H1 (cell line): ENCODE data around the gene DOP1B. TPM values are rescaled to one million over a fixed set of nuclear protein-coding genes. Genes with fewer than 3 reads are reported as not detected.

ENCODE experiments used
- CTCF ChIA-PET: fragments of 300-600 bp; sonication (Branson Sonifier 250); formaldehyde crosslinking; loops from one replicate; lab custom pipeline; 2021; ENCODE audit not compliant: partially characterized antibody; lab: Charles Lee
- POLR2A ChIA-PET: fragments of 300-600 bp; sonication (Branson Sonifier 250); formaldehyde crosslinking; loops from one replicate; lab custom pipeline; 2021; ENCODE audit warnings: inconsistent platforms; ENCODE audit not compliant: partially characterized antibody; lab: Charles Lee
- DNase-seq, 2 experiments: peaks; one replicate each; pipeline versions ENCODE4 v3.0.0 to v3.0.0-alpha.2; 2010 to 2022; ENCODE audit warnings: low spot score in 2 of 2, low read depth in 1 of 2, mixed read lengths in 1 of 2
- FAIRE-seq: peaks from 2 replicates; lab custom pipeline; 2011; peaks lifted over from hg19 to GRCh38; lab: Jason Lieb, UNC
- H2AFZ ChIP-seq: 2 replicates; pipeline ENCODE4 v1.8.1; 2012; ENCODE audit warnings: low read length, inconsistent platforms
- H2AK5ac ChIP-seq: 2 replicates; pipeline ENCODE4 v1.6.1; 2013; ENCODE audit warnings: low read depth, low read length
- H2BK120ac ChIP-seq: replicated peaks from 2 replicates; pipeline ENCODE3; 2013; ENCODE audit warnings: low read depth, low read length, inconsistent platforms
- H2BK12ac ChIP-seq: 2 replicates; pipeline ENCODE4 v1.6.1; 2013; ENCODE audit warnings: low read depth, low read length
- H2BK15ac ChIP-seq: 2 replicates; pipeline ENCODE4 v1.6.1; 2013; ENCODE audit warnings: low read length
- H2BK20ac ChIP-seq: 2 replicates; pipeline ENCODE4 v1.6.1; 2013; ENCODE audit warnings: low read length
- H2BK5ac ChIP-seq: 2 replicates; pipeline ENCODE4 v1.6.1; 2013; ENCODE audit warnings: low read depth, low read length
- H3K14ac ChIP-seq: 2 replicates; pipeline ENCODE4 v1.6.1; 2013; ENCODE audit warnings: inconsistent platforms; ENCODE audit not compliant: insufficient read length
- H3K18ac ChIP-seq: 2 replicates; pipeline ENCODE4 v1.6.1; 2013; ENCODE audit warnings: low read length; ENCODE audit errors: extremely low read depth
- H3K23ac ChIP-seq: 2 replicates; pipeline ENCODE4 v1.6.1; 2013; ENCODE audit warnings: inconsistent platforms; ENCODE audit not compliant: insufficient read length
- H3K23me2 ChIP-seq: 2 replicates; pipeline ENCODE4 v1.6.1; 2013; ENCODE audit warnings: low read depth, low read length
- H3K27ac ChIP-seq: 2 replicates; pipeline ENCODE4 v1.6.1; 2011; ENCODE audit warnings: low read depth, low read length, inconsistent platforms
- H3K27me3 ChIP-seq, 4 experiments: replicated peaks in 1 of 4; 1 replicate in 1 of 4; 2 replicates in 3 of 4; pipeline versions ENCODE4 v1.6.1 to v1.8.1; 2011 to 2013; ENCODE audit warnings: low read length in 3 of 4, mild to moderate bottlenecking in 3 of 4, inconsistent platforms in 2 of 4, mixed read lengths in 2 of 4, moderate library complexity in 1 of 4; ENCODE audit not compliant: control insufficient read depth in 3 of 4, insufficient read depth in 3 of 4; ENCODE audit errors: extremely low read depth in 1 of 4
- H3K36me3 ChIP-seq, 4 experiments: 2 replicates each; pipeline versions ENCODE4 v1.6.1 to v1.8.1; 2011 to 2013; ENCODE audit warnings: mild to moderate bottlenecking in 4 of 4, low read length in 3 of 4, moderate library complexity in 2 of 4, control low read depth in 1 of 4, inconsistent platforms in 1 of 4; ENCODE audit not compliant: insufficient read depth in 4 of 4, control insufficient read depth in 2 of 4
- H3K4ac ChIP-seq: replicated peaks from 2 replicates; pipeline ENCODE3; 2013; ENCODE audit warnings: low read length, low read depth, mixed read lengths, inconsistent platforms; ENCODE audit not compliant: insufficient read length
- H3K4me1 ChIP-seq, 4 experiments: replicated peaks in 1 of 4; 1 replicate in 1 of 4; 2 replicates in 3 of 4; pipeline versions ENCODE4 v1.6.1 to v1.8.1; 2011 to 2013; ENCODE audit warnings: low read length in 3 of 4, inconsistent platforms in 2 of 4, mixed read lengths in 1 of 4; ENCODE audit not compliant: insufficient read depth in 4 of 4, control insufficient read depth in 3 of 4
- H3K4me2 ChIP-seq, 2 experiments: 2 replicates each; pipeline versions ENCODE4 v1.6.1 to v1.8.1; 2011 to 2013; ENCODE audit warnings: low read depth in 2 of 2, low read length in 2 of 2, control low read depth in 1 of 2, inconsistent platforms in 1 of 2, mild to moderate bottlenecking in 1 of 2; ENCODE audit not compliant: insufficient read depth in 1 of 2
- H3K4me3 ChIP-seq, 4 experiments: fragments of 200-600, 300-600 bp in 1 of 4; sonication (generic), shearing (Covaris generic), sonication (Bioruptor Twin) in 1 of 4; 2 replicates each; pipeline versions ENCODE4 v1.5.1 to v1.8.1; 2011 to 2016; ENCODE audit warnings: low read length in 4 of 4, low read depth in 3 of 4, control low read depth in 2 of 4, inconsistent platforms in 2 of 4, mild to moderate bottlenecking in 2 of 4, mixed read lengths in 1 of 4, moderate library complexity in 1 of 4; ENCODE audit not compliant: insufficient read depth in 2 of 4; ENCODE audit errors: extremely low read depth in 1 of 4
- H3K56ac ChIP-seq: replicated peaks from 2 replicates; pipeline ENCODE3; 2013; ENCODE audit warnings: low read depth, mild to moderate bottlenecking, mixed read lengths, low read length, inconsistent platforms; ENCODE audit not compliant: insufficient read length
- H3K79me1 ChIP-seq: 2 replicates; pipeline ENCODE4 v1.6.1; 2013; ENCODE audit warnings: low read depth, low read length, control low read depth
- H3K79me2 ChIP-seq, 2 experiments: 2 replicates each; pipeline versions ENCODE4 v1.6.1 to v1.8.1; 2012 to 2013; ENCODE audit warnings: low read length in 2 of 2, mild to moderate bottlenecking in 2 of 2, inconsistent platforms in 1 of 2; ENCODE audit not compliant: insufficient read depth in 2 of 2, control insufficient read depth in 1 of 2
- H3K9ac ChIP-seq, 4 experiments: replicated peaks in 1 of 4; 1 replicate in 1 of 4; 2 replicates in 3 of 4; pipeline versions ENCODE4 v1.6.1 to v1.8.1; 2011 to 2013; ENCODE audit warnings: low read depth in 3 of 4, low read length in 3 of 4, control low read depth in 2 of 4, mild to moderate bottlenecking in 2 of 4, moderate library complexity in 2 of 4, inconsistent platforms in 1 of 4; ENCODE audit errors: extremely low read depth in 1 of 4
- H3K9me3 ChIP-seq, 2 experiments: 2 replicates each; pipeline versions ENCODE4 v1.6.1 to v1.8.1; 2012 to 2013; ENCODE audit warnings: mild to moderate bottlenecking in 2 of 2, moderate library complexity in 2 of 2, control low read depth in 1 of 2, inconsistent platforms in 1 of 2, low read depth in 1 of 2, low read length in 1 of 2, mixed read lengths in 1 of 2; ENCODE audit not compliant: insufficient read depth in 2 of 2
- H4K20me1 ChIP-seq, 2 experiments: replicated peaks in 1 of 2; 2 replicates each; pipeline versions ENCODE3 to v1.8.1; 2011 to 2013; ENCODE audit warnings: inconsistent platforms in 2 of 2, low read length in 2 of 2, mild to moderate bottlenecking in 1 of 2; ENCODE audit not compliant: insufficient read depth in 2 of 2, control insufficient read depth in 1 of 2
- H4K5ac ChIP-seq: 2 replicates; pipeline ENCODE4 v1.6.1; 2013; ENCODE audit warnings: low read length, low read depth, mixed read lengths, inconsistent platforms; ENCODE audit not compliant: insufficient read length
- H4K8ac ChIP-seq: 2 replicates; pipeline ENCODE4 v1.8.0; 2013; ENCODE audit warnings: mild to moderate bottlenecking, moderate library complexity, low read length, inconsistent platforms; ENCODE audit not compliant: insufficient read depth; ENCODE audit errors: extremely low read depth
- H4K91ac ChIP-seq: replicated peaks from 2 replicates; pipeline ENCODE3; 2013; ENCODE audit warnings: low read length, mixed read lengths, inconsistent platforms; ENCODE audit not compliant: insufficient read length
- WGBS, 2 experiments: shearing (Covaris generic) in 1 of 2; methylation state at CpG; one replicate each; pipeline versions ENCODE4 v1.1.6 to v1.1.7; 2013 to 2015; ENCODE audit warnings: low lambda C conversion rate in 2 of 2, mixed read lengths in 2 of 2, inconsistent platforms in 1 of 2, low coverage in 1 of 2, missing lambda C conversion rate in 1 of 2; ENCODE audit not compliant: insufficient replicate concordance in 2 of 2, insufficient coverage in 1 of 2, insufficient read length in 1 of 2; ENCODE audit errors: extremely low coverage in 1 of 2, missing lambda C conversion rate in 1 of 2; 5-methylcytosine and 5-hydroxymethylcytosine counted together
- polyA plus RNA-seq, 7 experiments: library from polyadenylated mRNA; depleted of rRNA in 3 of 7; stranded (reverse) in 5 of 7; unstranded in 2 of 7; fragments of >200 nt in 5 of 7; fragments of 200-250 nt in 2 of 7; gene quantifications; 1 replicate in 5 of 7; 2 replicates in 1 of 7; 4 replicates in 1 of 7; pipeline versions ENCODE4 v1.2.1 to v1.2.3, GENCODE V29; 2011 to 2013; ENCODE audit warnings: missing spikeins in 2 of 7, mixed read lengths in 2 of 7
- total RNA-seq: library from RNA; stranded (reverse); fragmentation: NEBNext Ultra II Directional; extraction: Animal tissue kit (Norgen Biotek cat#: 25700); gene quantifications from 2 replicates; pipeline ENCODE4 v1.2.1, GENCODE V29; 2021
- TF ChIP-seq, protein P1 (sequence below): IDR thresholded peaks from 2 replicates; pipeline ENCODE4 v1.6.1; 2012; ENCODE audit warnings: inconsistent platforms

Gene DOP1B
- total and polyA plus RNA-seq, 2 of the 8 experiments (the other 6 are each of a cell fraction or from before 2014, with no cell fraction given): 2.8 to 9.9 TPM

DNA sequence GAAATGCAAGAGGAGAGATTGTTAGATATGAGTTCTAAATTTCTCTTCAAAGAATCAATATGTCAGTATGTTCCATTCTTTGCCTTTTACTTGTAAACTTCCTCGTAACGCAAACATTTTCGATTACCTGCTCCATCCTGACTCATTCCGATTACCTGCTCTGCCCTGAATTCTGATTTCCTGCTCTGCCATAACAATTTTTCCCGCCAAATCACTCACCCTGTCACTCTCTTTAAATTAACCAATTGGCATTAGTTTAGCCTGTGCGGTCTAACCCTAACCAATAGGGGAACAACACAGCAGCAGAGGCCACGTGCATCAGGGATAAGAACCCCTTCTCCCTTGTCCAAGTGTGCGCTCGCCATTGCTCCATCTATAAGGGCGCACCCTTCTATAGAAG, 46.8 kb upstream of the DOP1B start:
- Histone ChIP-seq H3K79me1 (no peaks in the 10 kb centered on the region), H3K23me2 (peaks cover 5% of the 10 kb centered on the region), H3K9me3 (no peaks in the 10 kb centered on the region), H3K23ac (no peak overlapping the region), H3K79me2 (peaks cover 0 to 29% of the 10 kb centered on the region in 2 experiments; a peak in 2 of 4 replicates), H3K18ac (no peak overlapping the region), H4K5ac (no peak overlapping the region), H2BK15ac (no peak overlapping the region), H2AFZ (no peak overlapping the region), H4K20me1 (no peaks in the 10 kb centered on the region), H3K27ac (no peak overlapping the region), H2BK120ac (no peak overlapping the region), H3K56ac (no peak overlapping the region), H2AK5ac (no peak overlapping the region), H2BK20ac (no peak overlapping the region), H3K4me2 (no peak overlapping the region), H3K14ac (no peak overlapping the region), H4K91ac (no peak overlapping the region), H3K9ac (no peak overlapping the region), H3K4me3 (no peak overlapping the region), H2BK12ac (no peak overlapping the region), H2BK5ac (no peak overlapping the region), H3K27me3 (no peaks in the 10 kb centered on the region), H3K36me3 (peaks cover 3 to 29% (median 19%) of the 10 kb centered on the region in 4 experiments; a peak in 6 of 8 replicates), H3K4ac (no peak overlapping the region), H3K4me1 (peaks cover 0 to 13% (median 6%) of the 10 kb centered on the region in 4 experiments), H4K8ac (no peak overlapping the region)
- FAIRE-seq (no peak), DNase-seq (no peak)
- ChIA-PET POLR2A (interaction anchor here (1.4 to 3.6 kb wide), 5 partner anchors 9 to 69 kb away, joined by 3 to 19 read pairs (median 6); partner anchors contain the start of gene SETD4), CTCF (interaction anchor here (0.6 to 4.1 kb wide), 5 partner anchors 13 to 82 kb away, joined by 3 to 19 read pairs (median 3); no protein-coding TSS in a partner anchor)
- 90% methylated on average over 10 of the region's 10 CpGs; no CpG with 5 or more reads in 1 of the 2 experiments for WGBS, 2 experiments
- TF ChIP-seq, protein P1, sequence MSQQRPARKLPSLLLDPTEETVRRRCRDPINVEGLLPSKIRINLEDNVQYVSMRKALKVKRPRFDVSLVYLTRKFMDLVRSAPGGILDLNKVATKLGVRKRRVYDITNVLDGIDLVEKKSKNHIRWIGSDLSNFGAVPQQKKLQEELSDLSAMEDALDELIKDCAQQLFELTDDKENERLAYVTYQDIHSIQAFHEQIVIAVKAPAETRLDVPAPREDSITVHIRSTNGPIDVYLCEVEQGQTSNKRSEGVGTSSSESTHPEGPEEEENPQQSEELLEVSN: peak; percentile 57; the same call in 1 of the 2 replicates
